Superior temporal gyrus (tissue), 1 donor: ENCODE data around the gene CABS1.

ENCODE experiments used
- DNase-seq: peaks from one replicate; pipeline ENCODE4 v3.0.0-alpha.2; 2016; ENCODE audit errors: extremely low spot score

The CABS1 gene

DNA sequence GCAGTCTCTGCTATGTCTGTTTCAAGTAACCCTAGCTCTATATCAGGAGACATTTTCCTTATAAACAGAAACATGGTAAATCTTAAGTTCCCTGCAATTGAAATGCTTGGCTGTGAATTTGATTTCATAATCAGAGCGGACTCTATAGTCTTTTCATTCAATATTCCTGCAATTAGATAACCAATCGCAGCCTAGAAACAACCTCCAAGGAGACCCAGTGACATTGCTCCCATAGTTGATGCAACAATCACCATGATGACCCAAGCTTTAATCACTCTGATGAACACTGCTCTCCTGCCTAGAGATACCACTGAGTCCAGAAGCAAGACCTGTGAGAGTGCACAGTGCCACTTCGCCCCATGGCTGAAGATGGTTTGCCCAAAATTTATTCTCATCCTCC, at the start of gene CABS1:
CABS1 (plus strand) TSS at position 301 of the 400 bp plus-strand sequence; CDS start at position 360, 59 bp downstream.
- DNase-seq = no peak

DNA sequence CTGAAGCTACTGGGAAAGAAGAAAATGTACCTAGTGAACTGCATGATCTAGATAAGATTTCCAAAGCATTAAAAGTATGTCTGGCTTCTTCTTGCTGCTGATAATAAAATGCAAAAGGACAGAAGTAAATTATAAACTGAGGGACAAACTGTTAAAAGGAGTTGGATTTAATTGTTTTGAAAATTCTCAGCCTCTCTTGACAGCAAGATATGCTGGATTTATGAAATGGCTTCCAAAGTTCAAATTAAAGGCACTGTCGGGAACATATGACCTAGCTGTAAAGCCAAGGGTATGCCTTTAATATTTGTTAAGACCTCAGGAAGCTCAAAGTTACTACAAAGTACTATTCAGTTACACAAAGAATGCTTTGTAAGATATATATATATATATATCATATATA, 46.1 kb upstream of the CABS1 start:
- DNase-seq = no peak

DNA sequence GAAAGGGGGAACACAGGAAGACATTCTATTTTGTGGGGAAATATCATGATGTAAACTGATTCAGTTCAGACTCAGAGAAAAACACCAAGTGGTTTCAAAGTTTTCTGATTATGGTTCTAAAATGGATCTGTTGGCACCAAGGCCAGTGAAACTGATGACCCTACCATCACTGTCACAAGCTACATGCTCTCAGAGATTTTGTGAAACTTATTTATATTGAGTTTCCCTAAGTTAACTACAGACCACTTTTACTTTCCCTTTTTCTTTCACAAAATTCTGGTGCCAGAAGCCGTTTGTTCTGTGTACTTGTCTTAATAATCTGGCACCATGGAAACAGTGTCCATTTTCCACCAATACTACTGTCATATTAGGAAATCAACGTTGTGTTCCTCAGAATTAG, 43.4 kb upstream of the CABS1 start:
- DNase-seq = no peak

DNA sequence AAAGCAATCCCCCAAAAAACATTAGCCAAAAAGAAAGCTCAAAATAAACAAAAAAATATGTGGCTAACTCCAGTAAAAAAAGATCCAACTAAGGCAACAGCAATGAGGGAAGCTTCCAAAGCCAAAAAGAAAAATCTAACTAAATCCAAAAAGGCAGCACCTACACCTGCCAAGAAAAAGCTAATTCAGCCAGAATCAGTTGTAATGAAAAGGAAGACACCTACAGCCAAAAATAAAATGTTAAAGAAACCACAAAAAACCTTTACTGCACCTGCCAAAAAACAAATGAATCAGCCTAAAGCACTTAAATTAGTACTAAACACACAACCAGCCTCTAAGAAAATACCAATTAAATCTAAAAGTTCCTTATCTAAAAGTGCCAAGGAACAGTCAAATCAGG, 37.2 kb upstream of the CABS1 start:
- DNase-seq = no peak

DNA sequence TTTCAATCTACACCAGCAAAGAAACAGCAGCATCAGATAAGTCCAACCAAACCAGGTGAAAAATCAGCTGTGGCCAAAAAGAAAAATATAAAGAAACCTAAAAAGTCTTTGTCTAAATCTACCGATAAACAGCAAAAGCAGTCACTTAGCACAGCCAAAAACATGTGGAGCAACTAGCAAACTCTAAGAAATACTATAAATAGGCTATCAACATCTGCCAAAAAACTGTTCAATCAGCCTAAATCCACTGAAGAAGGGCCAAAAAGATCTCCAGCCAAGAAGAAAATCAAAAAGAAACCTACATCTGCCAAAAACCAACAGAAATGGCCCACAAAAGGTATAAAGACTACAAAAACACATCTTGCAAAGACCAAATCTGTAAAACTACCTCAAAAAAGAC, 36.7 kb upstream of the CABS1 start:
- DNase-seq = peak; percentile 24

DNA sequence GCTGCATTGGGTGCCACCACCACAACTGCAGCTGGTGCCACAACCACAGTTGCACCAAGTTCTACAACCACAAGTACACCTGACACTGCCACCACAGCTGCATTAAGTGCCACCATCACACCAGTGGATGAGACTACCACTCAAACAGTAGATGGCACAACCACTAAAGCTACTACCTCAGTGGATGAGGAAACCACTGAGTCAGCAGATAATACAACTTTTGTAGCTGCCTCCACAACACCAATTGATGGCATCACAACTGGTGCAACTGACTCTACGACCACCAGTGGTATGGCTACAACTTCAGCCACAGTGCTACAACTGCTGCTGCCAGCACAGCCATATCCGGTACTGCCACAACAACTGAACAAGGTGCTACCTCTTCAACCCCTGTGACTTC, 35.1 kb upstream of the CABS1 start:
- no peak for DNase-seq

DNA sequence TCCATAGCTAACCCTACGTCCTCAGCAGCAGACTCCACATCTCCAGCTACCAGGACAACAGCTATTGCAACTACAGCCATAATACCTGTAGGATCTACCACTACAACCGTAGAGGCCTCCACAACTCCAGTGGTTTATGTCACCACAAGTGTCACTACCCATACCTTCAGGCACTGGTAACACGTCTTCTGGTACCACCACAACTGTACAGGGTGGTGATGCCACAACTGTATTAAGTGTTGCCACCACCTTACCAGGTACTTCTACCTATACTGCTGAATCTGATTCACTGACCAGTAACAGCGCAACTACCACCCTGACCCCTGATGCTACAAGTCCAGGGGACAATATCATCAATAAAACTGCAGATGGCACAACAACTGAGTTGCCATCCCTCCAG, 34.6 kb upstream of the CABS1 start:
- DNase-seq = no peak

DNA sequence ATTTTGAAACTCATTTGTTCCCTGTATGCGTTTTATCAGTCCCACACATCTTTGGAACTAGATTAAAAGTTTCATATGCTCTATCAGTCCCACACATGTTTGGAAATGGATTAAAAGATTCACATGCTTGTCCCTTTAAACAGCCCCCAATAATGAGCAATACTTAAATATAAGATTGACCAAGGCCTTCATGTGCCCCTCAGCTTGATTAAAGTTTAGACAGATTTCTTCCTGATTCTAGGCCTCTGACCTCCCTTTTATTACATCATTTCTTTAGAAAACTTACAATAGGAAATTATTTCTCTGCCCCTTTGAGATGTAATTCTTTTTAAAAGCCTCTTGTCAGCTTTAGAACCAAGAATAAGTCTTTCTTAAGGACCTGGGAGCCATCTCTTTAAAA, 31.7 kb upstream of the CABS1 start:
- DNase-seq = no peak

DNA sequence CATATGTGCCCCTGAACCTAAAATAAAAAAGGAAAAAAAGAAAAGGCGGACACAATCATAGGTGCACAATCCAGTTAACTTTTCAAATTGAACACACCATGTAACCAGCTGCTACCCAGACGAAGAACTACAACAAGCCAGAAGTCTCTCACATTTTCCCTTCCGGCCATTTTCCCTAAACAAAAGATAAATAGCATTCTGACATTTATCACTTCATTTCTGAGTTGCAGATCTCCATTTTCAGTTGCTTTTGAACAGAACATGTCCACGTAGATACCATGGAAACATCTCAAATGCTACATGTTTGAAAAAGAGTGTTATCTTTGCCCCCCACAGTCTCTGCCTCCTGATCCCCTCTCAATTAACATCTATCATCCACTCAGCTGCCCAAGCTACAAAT, 29.2 kb upstream of the CABS1 start:
- DNase-seq = no peak

DNA sequence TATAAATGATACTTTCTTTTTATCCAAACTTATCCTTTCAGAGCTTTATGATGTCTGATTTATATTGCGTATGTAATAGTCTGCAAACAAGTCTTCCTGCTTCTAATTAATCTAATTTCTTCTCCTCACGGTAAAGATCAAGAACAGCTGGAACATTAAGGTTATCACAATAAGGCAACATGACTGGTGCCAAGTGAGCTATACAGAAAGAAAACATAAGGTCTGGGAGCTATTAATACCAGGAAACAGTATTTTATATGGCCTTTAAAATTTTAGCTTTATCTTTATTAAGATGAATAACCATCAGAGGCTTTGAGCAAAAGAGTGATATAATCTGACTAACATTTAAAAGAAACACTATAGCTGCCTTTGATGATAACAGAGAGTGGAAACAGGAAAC, 28.7 kb upstream of the CABS1 start:
- no peak for DNase-seq

DNA sequence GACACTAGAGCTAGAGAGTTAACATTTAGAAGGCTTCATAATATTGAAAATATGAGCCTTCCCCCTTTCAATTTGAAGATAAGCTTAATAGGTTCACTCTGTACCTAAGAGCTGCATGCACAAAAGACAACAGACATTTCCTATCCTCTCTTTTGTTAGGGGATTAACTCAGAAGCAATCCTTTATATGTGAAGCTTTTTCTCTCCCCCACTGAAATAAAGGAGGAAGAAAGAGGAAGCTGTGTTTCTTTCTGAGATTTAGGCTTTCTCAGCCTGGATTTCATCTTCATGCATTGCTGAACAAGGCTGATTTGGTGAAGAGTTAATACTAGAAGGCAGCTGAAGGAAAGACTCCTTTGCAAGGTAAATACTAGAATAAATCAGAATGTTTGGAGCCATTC, 21.0 kb upstream of the CABS1 start:
- no peak for DNase-seq

DNA sequence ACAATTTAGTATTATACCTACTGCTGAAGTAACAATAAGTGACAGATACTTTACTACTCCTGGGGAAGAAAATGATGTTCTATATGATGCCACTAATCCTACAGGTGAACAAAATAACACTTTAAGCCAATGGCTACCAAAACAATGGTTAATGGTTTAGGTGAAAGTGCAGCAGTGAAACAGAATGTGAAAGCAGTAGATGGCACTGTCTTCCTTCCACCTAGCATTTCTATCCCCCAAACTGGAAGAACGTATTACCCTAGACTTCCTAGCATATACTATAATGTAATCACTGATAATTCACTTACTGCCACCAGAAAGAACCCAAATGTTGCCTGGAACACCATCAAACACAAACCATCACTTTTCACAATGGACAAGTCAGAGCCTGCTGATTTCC, 18.9 kb upstream of the CABS1 start:
- DNase-seq = no peak

DNA sequence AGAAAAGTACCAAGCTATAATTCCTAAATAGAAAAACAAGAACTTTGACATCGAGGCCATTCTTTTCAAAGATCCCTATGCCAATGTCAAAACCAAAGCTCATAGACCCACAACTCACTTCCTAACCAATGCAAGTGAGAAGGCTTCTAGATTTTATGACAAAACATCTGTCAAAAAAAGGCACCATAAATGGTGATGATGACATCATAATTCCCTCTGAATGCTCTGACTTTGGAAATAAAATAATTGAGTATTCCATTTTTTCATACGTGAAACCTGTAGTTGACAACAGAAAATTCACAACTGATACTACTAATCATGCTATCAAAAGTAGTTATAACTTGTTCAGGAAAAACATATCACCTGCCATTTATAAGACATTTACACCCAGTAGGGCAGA, 8.7 kb upstream of the CABS1 start:
- no peak for DNase-seq

DNA sequence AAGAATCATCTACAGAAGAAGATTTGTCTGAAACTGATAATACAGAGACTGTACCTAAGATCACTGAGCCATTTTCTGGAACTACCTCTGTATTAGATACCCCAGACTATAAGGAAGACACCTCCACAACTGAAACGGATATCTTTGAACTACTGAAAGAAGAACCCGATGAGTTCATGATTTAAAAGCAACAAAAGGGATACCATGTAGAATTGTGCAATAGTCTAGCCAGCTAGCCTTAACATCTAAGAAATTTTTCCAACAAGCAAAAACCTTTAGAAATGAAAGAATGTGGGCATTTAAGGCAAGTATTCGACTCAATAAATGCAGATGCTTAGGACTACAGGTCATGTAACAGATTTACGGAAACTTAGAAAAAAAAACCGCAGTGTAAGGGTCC, 1.3 kb downstream of the CABS1 start:
- no peak for DNase-seq

DNA sequence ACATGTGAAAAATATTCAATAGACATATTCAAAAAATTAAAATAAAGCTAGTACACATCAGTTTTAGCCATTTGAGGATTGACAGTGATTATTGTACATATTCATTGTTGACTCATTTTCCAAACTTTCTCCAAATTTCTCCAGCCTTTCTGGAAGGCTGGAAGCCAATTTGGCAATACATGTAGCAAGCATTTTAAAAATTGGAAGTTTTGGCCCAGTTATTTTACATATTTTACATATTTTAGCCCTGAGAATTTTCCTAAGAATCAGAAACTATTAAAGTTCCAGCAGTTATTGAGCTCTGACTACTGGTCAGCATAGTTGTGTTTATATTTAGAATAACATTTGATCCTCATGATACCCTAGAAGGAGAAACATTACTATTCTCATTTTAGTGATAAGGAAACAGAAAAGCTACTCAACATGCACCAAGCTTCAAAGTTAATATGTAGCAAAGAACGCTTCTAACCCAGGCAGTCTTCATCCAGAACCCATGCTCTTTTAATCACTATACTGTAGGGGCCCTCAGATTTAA, 3.2 kb downstream of the CABS1 start:
- no peak for DNase-seq

DNA sequence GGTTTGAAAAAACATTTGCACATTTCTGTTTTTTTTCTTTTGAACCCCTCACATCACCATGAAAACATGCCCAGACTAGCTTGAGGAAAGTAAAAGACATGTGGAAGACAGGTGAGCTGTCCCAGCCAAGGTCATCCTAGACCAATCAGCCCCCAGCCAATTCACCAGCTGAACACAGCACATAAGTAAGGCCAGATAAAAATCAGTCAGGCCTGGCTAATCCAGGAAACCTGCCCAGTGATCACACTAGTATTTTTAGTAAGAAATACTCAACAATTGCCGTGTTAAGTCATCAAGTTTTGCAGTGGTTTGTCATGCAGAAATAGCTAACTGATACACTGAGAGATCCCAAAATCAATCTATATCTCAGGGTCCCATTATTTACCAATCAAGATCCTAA, 21.4 kb downstream of the CABS1 start:
- no peak for DNase-seq

DNA sequence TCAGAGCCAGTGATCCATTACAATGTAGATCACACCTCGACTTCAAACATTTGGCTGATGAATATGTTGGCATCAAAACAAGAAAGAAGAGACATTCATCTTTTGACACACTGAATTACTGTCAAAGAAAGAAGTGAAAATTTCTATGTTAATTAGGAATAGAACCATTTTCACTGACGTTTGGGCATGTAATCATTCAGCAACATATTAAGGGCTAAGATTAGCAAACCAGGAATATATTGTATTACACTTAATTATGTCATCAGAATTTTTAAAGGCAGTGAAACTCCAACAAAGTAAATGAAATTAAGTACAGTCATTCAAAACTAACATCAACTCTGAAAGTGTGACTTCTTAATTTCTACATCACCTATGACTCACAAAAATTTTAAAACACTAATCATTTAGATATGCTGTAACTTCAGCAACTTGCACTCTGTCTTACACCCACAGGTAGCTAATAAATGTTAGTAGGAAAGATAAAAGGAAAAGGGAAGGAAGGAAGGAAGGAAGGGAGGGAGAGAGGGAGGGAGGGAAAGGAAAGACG, 24.4 kb downstream of the CABS1 start:
- DNase-seq = no peak

DNA sequence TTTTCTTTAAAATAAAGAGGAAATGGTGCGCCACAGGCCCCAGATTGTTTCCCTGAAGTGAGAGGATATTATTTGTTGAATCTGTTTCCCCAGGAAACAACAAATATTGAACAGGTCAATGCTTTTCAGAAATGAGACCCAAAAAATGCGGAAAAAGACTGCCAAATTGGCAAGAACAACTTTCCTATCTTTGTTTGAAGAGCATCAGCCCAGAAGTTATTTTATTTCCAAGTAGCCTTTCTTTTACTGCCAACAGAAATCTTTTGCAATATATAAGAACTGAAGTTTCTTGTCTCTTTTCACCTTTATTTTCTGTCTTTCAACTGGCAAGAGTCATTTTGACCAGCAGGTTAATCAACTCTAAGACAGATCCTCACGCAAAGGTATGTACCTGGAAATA, 25.7 kb downstream of the CABS1 start, which contains the start of gene SMR3A:
SMR3A (plus strand) TSS at position 301 of the 400 bp plus-strand sequence. CDS start 1,356 bp downstream, outside the sequence.
- DNase-seq = no peak

DNA sequence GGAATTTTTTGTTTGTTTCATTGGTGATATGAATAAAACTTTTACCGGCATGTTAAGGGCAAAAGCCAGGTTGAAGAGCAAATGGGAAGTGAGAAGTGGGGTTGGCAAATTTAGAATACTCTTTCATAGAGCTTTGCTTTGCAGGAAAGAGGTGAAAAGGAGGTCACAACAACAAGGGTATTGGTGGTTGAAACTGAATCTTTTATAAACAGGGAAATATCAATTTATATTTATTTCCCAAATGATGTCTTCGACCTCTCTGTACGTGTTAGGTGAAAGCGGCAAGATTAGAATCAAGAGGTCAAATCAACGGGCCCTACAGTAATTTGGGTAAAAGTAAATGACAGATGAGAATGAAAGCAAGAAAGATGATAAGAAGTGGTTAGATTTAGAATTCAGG, 29.2 kb downstream of the CABS1 start:
- no peak for DNase-seq

DNA sequence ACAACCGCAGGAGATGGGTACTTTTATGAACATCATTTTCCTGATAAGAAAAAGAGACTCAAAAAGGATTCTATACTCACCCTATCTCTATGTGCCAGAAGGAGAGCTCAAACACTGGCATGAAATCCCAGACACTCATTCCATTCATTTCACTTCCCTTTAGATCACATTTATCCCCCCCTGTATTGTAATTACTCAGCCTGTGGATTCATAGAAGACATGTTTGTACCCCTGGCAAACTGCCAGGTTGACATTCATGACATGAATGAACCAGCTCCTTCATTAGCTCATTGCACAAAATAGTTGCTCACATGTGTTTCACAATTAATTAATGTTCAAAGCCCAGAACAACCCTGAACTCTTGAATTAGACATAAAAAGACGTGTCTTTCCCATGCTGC, 30.7 kb downstream of the CABS1 start:
- DNase-seq = no peak

DNA sequence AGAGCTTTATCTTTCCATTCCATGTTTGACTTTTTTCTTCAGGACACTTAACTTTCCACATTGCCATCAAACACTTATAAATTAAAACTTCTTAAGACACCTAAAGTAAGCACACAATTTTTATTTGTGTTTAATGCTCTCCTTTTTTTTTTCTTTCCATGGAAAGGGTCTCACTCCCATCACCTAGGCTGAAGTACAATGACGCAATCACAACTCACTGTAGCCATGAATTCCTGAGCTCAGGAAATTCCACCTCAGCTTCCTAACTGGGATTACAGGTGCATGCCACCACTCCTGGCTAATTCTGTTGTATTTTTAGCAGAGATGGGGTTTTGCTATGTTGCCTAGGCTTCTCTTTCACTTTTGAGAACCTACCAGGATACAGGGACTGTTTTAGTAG, 33.0 kb downstream of the CABS1 start:
- DNase-seq = no peak

DNA sequence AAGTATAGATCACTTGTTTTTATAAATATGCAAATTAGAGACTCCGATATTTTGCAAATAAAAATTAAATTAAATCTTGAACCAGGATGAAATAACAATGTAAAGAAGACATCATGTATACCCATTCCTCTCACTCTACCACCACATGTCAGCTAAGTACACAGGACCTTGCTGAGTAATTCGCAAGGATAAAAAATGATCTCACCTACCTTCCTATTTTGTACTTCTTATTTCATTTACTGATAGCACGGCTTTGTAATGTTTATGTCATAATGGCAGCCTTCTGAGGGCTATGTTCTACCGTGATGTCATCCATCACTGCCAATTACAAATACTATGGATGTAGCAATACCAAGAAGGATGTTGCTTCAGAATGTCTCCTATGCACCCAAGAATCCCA, 37.2 kb downstream of the CABS1 start:
- DNase-seq = no peak

DNA sequence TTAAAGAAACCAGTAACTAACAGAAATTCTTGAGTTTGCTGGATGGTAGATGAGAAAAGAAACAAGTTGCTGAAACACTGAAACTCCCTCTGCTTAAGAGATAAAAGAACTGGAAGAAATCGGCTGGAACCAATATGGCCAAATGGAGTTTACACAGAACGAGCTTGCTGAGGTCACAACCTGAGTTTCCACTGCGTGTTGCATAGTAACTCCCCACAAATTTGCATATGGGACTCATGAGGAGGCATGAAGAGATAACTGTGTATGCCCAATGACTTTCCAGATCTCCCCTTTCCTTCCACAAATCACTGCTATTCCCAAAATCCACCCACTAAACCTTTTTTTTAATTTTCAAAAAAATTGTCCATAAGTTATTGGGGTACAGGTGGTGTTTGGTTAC, 38.0 kb downstream of the CABS1 start:
- no peak for DNase-seq

DNA sequence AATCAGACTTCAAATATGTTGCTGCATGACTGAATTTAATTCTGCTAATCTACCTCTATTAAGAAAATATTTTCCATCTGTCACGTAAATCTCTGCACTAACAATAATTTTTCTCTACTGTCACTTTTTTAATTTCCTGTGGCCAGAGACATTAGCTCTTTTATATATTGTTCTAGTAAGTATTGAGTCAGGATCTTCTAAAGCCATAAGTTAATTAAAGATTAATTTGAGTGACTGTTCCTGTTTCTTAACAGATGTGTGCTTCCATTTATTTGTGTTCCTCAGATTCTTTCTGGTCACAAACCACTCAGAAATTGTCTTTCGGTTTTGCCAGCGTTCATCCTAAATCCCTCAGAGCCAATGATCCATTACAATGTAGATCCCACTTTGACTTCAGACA, 45.8 kb downstream of the CABS1 start:
- no peak for DNase-seq
